Peyer's patch (tissue), 4 donors: ENCODE results near the gene YIPF3. TPM values are rescaled to one million over a fixed set of nuclear protein-coding genes. Genes with fewer than 3 reads are reported as not detected.
"Not testable (repeated sequence)": the region's sequence is repeated elsewhere in the genome, so short reads cannot be mapped to it uniquely, and the experiment has no call there.

Source experiments
- DNase-seq, 3 donors: peaks; one replicate each; pipeline ENCODE4 v3.0.0-alpha.2; 2017 to 2019
- H3K27ac ChIP-seq, 4 donors: fragments of 200-600 bp; sonication (generic); one replicate each; pipeline ENCODE4 v1.5.1; 2016 to 2019
- H3K27me3 ChIP-seq, 2 donors: fragments of 200-600 bp; sonication (generic); one replicate each; pipeline ENCODE4 v1.5.1; 2019
- H3K36me3 ChIP-seq, 3 donors: fragments of 200-600 bp; sonication (generic); one replicate each; pipeline ENCODE4 v1.5.1; 2016 to 2019
- H3K4me1 ChIP-seq, 4 donors: fragments of 200-600 bp; sonication (generic); one replicate each; pipeline ENCODE4 v1.5.1; 2016 to 2019
- H3K4me3 ChIP-seq, 4 donors: fragments of 200-600 bp; sonication (generic); 1 replicate in 3 of 4; 2 replicates in 1 of 4; pipeline ENCODE4 v1.5.1; 2016 to 2019; ENCODE audit warnings: mild to moderate bottlenecking in 1 of 4
- H3K9me3 ChIP-seq, 4 donors: fragments of 200-600 bp; sonication (generic); one replicate each; pipeline ENCODE4 v1.5.1; 2016 to 2019; ENCODE audit warnings: mild to moderate bottlenecking in 1 of 4
- POLR2A ChIP-seq, 2 donors: fragments of 450-650 bp; IDR thresholded peaks; one replicate each; pipeline ENCODE4 v1.5.1; 2017; ENCODE audit warnings: antibody characterized with exemption in 2 of 2, mild to moderate bottlenecking in 2 of 2, moderate library complexity in 2 of 2
- total RNA-seq, 4 donors: library from RNA; depleted of rRNA; stranded (reverse); fragments of >200 nt; gene quantifications; one replicate each; pipeline ENCODE4 v1.1.0, GENCODE V29; 2016
- TF ChIP-seq, protein P1 (sequence below), 6 experiments: fragments of 450-650 bp in 4 of 6; fragments of 200-600 bp in 2 of 6; sonication (generic) in 1 of 6; IDR thresholded peaks; one replicate each; pipeline ENCODE4 v1.5.1; 2017 to 2019; ENCODE audit warnings: antibody characterized with exemption in 6 of 6, mild to moderate bottlenecking in 3 of 6, moderate library complexity in 1 of 6

YIPF3 gene
- total RNA-seq, 4 donors from 2014 or later = 78.3 to 165 (median 108) TPM

DNA sequence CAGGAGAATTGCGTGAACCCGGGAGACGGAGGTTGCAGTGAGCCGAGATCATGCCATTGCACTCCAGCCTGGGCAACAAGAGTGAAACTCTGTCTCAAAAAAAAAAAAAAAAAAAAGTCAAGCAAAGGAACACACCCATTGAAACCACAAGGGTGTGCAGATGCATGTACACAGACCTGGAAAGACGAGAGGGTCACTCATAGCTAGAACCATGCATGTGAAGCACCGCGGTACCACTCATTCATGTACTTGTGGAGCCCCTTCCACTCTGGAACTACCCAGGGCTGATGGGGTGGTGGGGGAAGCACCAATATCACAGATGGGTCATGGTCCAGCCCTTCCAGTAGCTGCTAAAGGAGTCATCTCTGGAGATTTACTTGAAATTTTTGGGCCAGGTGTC, 46.8 kb downstream of the YIPF3 start:
- Histone ChIP-seq H3K27ac (no peak overlapping the region), H3K27me3 (no peaks in the 10 kb centered on the region), H3K9me3 (no peaks in the 10 kb centered on the region), H3K4me3 (no peak overlapping the region), H3K4me1 (no peaks in the 10 kb centered on the region), H3K36me3 (no peaks in the 10 kb centered on the region)
- no peak for DNase-seq
- no peak for TF ChIP-seq POLR2A (IDR thresholded peaks at IDR 0.05)
- TF ChIP-seq, protein P1, sequence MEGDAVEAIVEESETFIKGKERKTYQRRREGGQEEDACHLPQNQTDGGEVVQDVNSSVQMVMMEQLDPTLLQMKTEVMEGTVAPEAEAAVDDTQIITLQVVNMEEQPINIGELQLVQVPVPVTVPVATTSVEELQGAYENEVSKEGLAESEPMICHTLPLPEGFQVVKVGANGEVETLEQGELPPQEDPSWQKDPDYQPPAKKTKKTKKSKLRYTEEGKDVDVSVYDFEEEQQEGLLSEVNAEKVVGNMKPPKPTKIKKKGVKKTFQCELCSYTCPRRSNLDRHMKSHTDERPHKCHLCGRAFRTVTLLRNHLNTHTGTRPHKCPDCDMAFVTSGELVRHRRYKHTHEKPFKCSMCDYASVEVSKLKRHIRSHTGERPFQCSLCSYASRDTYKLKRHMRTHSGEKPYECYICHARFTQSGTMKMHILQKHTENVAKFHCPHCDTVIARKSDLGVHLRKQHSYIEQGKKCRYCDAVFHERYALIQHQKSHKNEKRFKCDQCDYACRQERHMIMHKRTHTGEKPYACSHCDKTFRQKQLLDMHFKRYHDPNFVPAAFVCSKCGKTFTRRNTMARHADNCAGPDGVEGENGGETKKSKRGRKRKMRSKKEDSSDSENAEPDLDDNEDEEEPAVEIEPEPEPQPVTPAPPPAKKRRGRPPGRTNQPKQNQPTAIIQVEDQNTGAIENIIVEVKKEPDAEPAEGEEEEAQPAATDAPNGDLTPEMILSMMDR (IDR thresholded peaks at IDR 0.05) = no peak

DNA sequence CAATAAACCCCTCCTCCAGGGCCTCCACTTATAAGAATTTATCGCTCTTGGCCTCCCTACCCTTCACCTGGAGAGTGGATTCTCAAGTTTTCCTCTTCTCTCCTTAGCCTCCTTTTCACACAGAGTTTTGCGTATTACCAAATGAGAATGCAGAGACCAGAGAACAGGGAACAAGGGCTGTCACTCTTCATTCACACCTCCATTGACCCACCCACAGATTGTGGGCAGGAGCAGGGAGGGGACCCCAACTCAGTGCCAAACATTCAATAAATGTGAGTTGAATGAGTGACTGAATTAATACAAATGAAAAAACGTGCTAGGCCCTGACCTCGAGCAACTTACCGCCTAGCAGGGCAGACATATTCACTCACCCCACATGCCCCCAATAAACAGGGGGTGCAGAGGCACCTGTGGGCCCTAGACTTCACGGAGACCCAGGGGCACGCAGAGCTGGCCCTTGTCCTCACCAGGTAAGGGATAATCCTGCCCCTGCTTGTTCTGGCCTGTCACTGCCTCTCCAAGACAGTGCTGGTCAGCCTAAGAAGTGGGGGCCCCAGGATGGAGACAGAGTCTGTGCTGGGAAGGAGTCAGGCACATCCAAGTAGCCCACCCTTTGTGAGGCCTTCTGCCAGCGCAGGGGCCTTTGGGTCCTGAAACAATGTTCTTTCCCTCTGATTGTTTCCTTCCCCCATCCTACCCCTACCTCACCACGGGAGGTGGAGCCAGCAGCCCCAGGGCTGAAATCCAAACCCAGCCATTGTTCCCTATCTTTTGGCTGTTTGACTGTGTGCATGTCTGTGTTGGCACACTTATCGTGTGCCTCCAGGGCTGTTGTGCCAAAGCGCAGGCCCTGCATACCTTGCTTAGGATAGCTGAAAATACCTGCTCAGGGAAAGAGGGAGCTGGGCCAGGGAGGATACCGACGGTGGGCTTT, 47.7 kb downstream of the YIPF3 start:
- Histone ChIP-seq H3K9me3 (no peaks in the 10 kb centered on the region), H3K4me1 (no peaks in the 10 kb centered on the region), H3K36me3 (no peaks in the 10 kb centered on the region), H3K4me3 (no peak overlapping the region), H3K27ac (no peak overlapping the region), H3K27me3 (no peaks in the 10 kb centered on the region)
- TF ChIP-seq POLR2A (IDR thresholded peaks at IDR 0.05) = no peak
- TF ChIP-seq, protein P1 (IDR thresholded peaks at IDR 0.05) = no peak
- no peak for DNase-seq

DNA sequence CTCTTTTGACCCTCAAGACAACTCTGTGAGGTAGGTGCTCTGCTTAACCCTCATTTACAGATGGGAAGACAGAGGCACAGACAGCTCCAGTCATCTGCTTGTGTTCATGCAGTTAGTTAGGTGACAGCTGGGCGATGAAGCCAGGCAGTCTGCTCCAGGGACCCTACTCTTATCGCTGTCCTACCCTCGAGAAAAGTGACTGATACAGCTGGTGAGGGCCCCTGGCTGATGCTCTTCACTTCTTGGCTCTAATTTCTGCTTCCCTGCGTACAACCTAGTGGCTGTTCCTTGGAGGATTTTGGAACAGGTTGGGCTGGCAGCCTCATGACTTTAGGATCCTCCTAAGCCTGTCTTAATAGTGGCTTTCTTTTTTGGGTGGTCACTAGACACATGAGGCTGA, 48.5 kb downstream of the YIPF3 start:
- H3K4me3 ChIP-seq = no peak overlapping the region
- H3K27ac ChIP-seq = no peak overlapping the region
- H3K27me3 ChIP-seq = no peaks in the 10 kb centered on the region
- no peaks in the 10 kb centered on the region for H3K4me1 ChIP-seq
- no peaks in the 10 kb centered on the region for H3K9me3 ChIP-seq
- no peaks in the 10 kb centered on the region for H3K36me3 ChIP-seq
- TF ChIP-seq, protein P1 (IDR thresholded peaks at IDR 0.05) = no peak
- TF ChIP-seq POLR2A (IDR thresholded peaks at IDR 0.05) = no peak
- no peak for DNase-seq

DNA sequence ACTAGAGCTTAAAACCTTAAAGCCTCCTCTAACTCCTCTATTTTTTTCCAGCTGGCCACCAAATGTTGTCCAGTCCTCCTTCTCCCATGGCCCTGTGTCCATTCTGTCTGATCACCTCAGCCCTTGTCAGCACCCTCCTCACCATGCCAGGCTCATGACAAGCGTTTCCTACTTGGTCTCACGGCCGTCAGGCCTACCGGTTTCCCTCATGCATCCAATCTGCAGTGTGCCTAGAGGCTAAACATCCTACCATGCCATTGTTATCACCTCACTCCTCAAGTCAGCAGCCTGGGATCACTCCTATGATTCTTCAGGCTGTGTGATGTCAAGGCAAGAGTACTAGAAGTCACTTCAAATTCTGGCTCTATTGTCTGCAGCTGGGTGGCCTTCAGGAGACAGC, 49.0 kb downstream of the YIPF3 start:
- Histone ChIP-seq H3K27me3 (no peaks in the 10 kb centered on the region), H3K4me1 (no peaks in the 10 kb centered on the region), H3K9me3 (no peaks in the 10 kb centered on the region), H3K36me3 (no peaks in the 10 kb centered on the region), H3K4me3 (no peak overlapping the region), H3K27ac (no peak overlapping the region)
- no peak for DNase-seq
- TF ChIP-seq, protein P1 (IDR thresholded peaks at IDR 0.05) = no peak
- TF ChIP-seq POLR2A (IDR thresholded peaks at IDR 0.05) = no peak

DNA sequence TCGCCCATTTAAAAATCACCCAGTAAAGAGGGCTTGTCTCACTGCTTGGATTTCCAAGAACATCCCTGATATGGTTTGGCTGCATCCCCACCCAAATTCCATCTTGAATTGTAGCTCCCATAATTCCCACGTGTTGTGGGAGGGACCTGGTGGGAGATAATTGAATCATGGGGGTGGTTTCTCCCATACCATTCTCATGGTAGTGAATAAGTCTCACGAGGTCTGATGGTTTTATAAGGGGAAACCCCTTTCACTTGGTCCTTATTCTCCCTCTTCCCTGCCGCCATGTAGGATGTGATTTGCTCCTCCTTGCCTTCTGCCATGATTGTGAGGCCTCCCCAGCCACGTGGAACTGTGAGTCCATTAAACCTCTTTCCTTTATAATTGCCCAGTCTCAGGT, 49.5 kb downstream of the YIPF3 start:
- not testable (repeated sequence) for H3K9me3 ChIP-seq, H3K27me3 ChIP-seq, H3K4me1 ChIP-seq, H3K4me3 ChIP-seq, H3K36me3 ChIP-seq, H3K27ac ChIP-seq, DNase-seq

DNA sequence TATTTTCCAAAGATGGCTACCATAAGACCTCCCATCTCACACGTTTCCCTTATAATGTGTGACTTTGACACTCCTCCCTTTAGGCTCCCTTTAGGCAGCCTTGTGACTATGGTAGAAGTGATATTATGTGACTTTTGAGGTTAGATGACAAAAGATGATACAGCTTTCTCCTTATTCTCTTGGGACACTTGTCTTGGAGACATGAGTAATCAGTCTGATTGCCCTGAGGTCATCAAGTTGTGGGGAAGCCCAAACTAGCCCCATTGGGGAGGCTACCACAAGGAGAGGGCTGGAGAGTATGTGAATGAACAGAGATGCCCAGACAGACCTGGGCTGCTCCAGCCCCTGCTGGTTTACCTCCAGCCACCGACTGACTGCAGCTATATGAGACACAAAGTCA, 50.8 kb downstream of the YIPF3 start:
- H3K4me1 ChIP-seq = no peaks in the 10 kb centered on the region
- H3K36me3 ChIP-seq = no peaks in the 10 kb centered on the region
- TF ChIP-seq, protein P1 (IDR thresholded peaks at IDR 0.05) = no peak
- TF ChIP-seq POLR2A (IDR thresholded peaks at IDR 0.05) = no peak
- H3K4me3 ChIP-seq = no peak overlapping the region
- DNase-seq = no peak
- no peaks in the 10 kb centered on the region for H3K9me3 ChIP-seq
- no peaks in the 10 kb centered on the region for H3K27me3 ChIP-seq
- H3K27ac ChIP-seq = no peak overlapping the region
